ENCODE measurements around the gene TBK1.

The TBK1 gene

DNA sequence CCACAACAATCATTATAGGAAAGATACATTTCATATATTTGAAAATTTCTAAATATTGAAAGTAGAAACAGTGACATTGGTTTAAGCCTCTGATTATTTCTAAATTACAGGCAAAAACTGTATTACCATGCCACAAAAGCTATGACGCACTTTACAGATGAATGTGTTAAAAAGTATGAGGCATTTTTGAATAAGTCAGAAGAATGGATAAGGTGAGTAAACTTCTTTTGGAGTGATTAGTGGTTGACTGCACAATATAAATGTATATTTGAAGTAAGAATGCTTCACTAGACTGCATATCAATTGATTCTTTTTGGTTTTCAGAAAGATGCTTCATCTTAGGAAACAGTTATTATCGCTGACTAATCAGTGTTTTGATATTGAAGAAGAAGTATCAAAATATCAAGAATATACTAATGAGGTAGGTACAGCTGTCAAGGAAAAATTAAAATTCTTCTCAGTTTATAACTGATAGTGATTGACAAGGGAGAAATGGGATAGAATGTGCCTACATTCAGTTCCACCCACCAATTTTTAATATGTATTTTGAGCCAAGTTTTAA lies 45.0 kb downstream of the TBK1 start:
- no peak overlapping the region for H3K27ac ChIP-seq (ENCODE audit: low read depth, low read length, severe bottlenecking)
- H3K9me3 ChIP-seq (ENCODE audit: control insufficient read depth, low read length) = no peaks in the 10 kb centered on the region
- no peak overlapping the region for H3K4me3 ChIP-seq (ENCODE audit: extremely low read depth, insufficient read depth, low read length, poor library complexity, severe bottlenecking)
- no peaks in the 10 kb centered on the region for H3K4me1 ChIP-seq (ENCODE audit: control insufficient read depth, insufficient read depth, low read length, poor library complexity, severe bottlenecking)
- 100% methylated on average over 1 of the region's 2 CpGs; no CpG with 5 or more reads in 1 of the 2 experiments for WGBS, 2 experiments (ENCODE audit: insufficient coverage in 2 of 2)
- H3K36me3 ChIP-seq (ENCODE audit: control insufficient read depth, insufficient read depth, low read length) = peaks cover 62% of the 10 kb centered on the region

GRCh38 chr12:64497484-64497883 lies 45.6 kb downstream of the TBK1 start:
- Histone ChIP-seq H3K4me1 (ENCODE audit: control insufficient read depth, insufficient read depth, low read length, poor library complexity, severe bottlenecking) (no peaks in the 10 kb centered on the region), H3K9me3 (ENCODE audit: control insufficient read depth, low read length) (no peaks in the 10 kb centered on the region), H3K27ac (ENCODE audit: low read depth, low read length, severe bottlenecking) (no peak overlapping the region), H3K4me3 (ENCODE audit: extremely low read depth, insufficient read depth, low read length, poor library complexity, severe bottlenecking) (no peak overlapping the region), H3K36me3 (ENCODE audit: control insufficient read depth, insufficient read depth, low read length) (peaks cover 62% of the 10 kb centered on the region)
- WGBS, 2 experiments (ENCODE audit: insufficient coverage in 2 of 2) = no CpG with 5 or more reads among the region's 1 CpG

- H3K9me3 ChIP-seq (ENCODE audit: control insufficient read depth, low read length) = no peaks in the 10 kb centered on the region
- no peak overlapping the region for H3K4me3 ChIP-seq (ENCODE audit: extremely low read depth, insufficient read depth, low read length, poor library complexity, severe bottlenecking)
- WGBS, 2 experiments (ENCODE audit: insufficient coverage in 2 of 2) = no CpG with 5 or more reads among the region's 1 CpG
- no peaks in the 10 kb centered on the region for H3K4me1 ChIP-seq (ENCODE audit: control insufficient read depth, insufficient read depth, low read length, poor library complexity, severe bottlenecking)
- H3K36me3 ChIP-seq (ENCODE audit: control insufficient read depth, insufficient read depth, low read length) = peaks cover 62% of the 10 kb centered on the region
- H3K27ac ChIP-seq (ENCODE audit: low read depth, low read length, severe bottlenecking) = no peak overlapping the region
These were observed 46.0 kb downstream of the TBK1 start for GRCh38 chr12:64497903-64498302.

GRCh38 chr12:64500394-64500793 lies 48.5 kb downstream of the TBK1 start:
- 100% methylated on average over 1 of the region's 3 CpGs for WGBS, 2 experiments (ENCODE audit: insufficient coverage in 2 of 2)

DNA sequence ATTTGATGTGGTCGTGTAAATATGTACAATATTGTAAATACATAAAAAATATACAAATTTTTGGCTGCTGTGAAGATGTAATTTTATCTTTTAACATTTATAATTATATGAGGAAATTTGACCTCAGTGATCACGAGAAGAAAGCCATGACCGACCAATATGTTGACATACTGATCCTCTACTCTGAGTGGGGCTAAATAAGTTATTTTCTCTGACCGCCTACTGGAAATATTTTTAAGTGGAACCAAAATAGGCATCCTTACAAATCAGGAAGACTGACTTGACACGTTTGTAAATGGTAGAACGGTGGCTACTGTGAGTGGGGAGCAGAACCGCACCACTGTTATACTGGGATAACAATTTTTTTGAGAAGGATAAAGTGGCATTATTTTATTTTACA lies 49.6 kb downstream of the TBK1 start:
- no peaks in the 10 kb centered on the region for H3K9me3 ChIP-seq (ENCODE audit: control insufficient read depth, low read length)
- WGBS, 2 experiments (ENCODE audit: insufficient coverage in 2 of 2) = 97% methylated on average over 4 of the region's 7 CpGs; no CpG with 5 or more reads in 1 of the 2 experiments
- peaks cover 42% of the 10 kb centered on the region for H3K36me3 ChIP-seq (ENCODE audit: control insufficient read depth, insufficient read depth, low read length)
- H3K4me3 ChIP-seq (ENCODE audit: extremely low read depth, insufficient read depth, low read length, poor library complexity, severe bottlenecking) = no peak overlapping the region
- no peaks in the 10 kb centered on the region for H3K4me1 ChIP-seq (ENCODE audit: control insufficient read depth, insufficient read depth, low read length, poor library complexity, severe bottlenecking)
- H3K27ac ChIP-seq (ENCODE audit: low read depth, low read length, severe bottlenecking) = no peak overlapping the region

More at GRCh38 chr12:64500394-64500793, 48.5 kb downstream of the TBK1 start:
- no peak overlapping the region for H3K27ac ChIP-seq (ENCODE audit: low read depth, low read length, severe bottlenecking)
- no peaks in the 10 kb centered on the region for H3K9me3 ChIP-seq (ENCODE audit: control insufficient read depth, low read length)
- no peaks in the 10 kb centered on the region for H3K4me1 ChIP-seq (ENCODE audit: control insufficient read depth, insufficient read depth, low read length, poor library complexity, severe bottlenecking)
- no peak overlapping the region for H3K4me3 ChIP-seq (ENCODE audit: extremely low read depth, insufficient read depth, low read length, poor library complexity, severe bottlenecking)
- peaks cover 53% of the 10 kb centered on the region for H3K36me3 ChIP-seq (ENCODE audit: control insufficient read depth, insufficient read depth, low read length)

DNA sequence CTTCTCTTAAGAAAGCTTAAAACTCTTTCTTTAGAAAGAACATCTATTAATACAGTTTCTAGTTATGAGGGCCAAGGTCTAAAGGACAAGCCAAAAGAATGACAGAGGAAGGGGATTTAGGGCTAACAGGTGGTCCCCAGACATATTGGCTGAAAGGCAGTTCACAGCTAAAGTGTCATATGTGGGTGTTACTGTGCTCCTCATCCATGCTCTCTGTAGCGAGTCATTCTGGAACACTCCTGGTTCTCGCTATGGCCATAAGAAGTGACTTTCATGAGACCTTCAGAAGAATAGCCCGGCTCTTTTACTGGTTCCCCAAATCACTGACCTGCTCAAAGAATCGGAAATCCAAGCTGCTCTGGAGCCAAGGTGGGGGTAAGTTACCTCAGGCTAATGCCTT lies 55.0 kb downstream of the TBK1 start:
- Histone ChIP-seq H3K4me3 (ENCODE audit: extremely low read depth, insufficient read depth, low read length, poor library complexity, severe bottlenecking) (no peak overlapping the region), H3K36me3 (ENCODE audit: control insufficient read depth, insufficient read depth, low read length) (no peaks in the 10 kb centered on the region), H3K9me3 (ENCODE audit: control insufficient read depth, low read length) (no peaks in the 10 kb centered on the region), H3K27ac (ENCODE audit: low read depth, low read length, severe bottlenecking) (no peak overlapping the region), H3K4me1 (ENCODE audit: control insufficient read depth, insufficient read depth, low read length, poor library complexity, severe bottlenecking) (no peaks in the 10 kb centered on the region)
- 98 to 100% methylated on average over 3 to 4 of the region's 4 CpGs for WGBS, 2 experiments (ENCODE audit: insufficient coverage in 2 of 2)

DNA sequence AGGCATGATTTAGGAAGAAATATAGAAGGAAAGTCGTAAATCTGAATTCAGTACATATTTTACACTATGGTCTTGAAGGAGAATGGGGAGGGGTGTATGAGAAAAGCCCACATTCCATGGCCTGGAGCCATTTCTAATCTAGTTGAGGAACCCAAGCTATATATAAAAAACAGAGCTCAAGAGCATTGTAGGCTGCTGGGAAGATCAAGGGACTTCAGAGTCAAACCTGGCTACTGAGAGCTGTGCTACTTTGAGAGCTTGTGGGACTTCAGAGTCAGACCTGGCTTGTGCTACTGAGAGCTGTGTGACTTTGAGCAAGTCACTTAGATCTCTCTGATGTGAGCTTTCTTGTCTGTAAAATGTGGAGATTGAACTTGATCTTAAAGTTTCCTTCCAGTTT lies 58.7 kb downstream of the TBK1 start:
- H3K27ac ChIP-seq (ENCODE audit: low read depth, low read length, severe bottlenecking) = no peak overlapping the region
- H3K36me3 ChIP-seq (ENCODE audit: control insufficient read depth, insufficient read depth, low read length) = no peaks in the 10 kb centered on the region
- no peaks in the 10 kb centered on the region for H3K4me1 ChIP-seq (ENCODE audit: control insufficient read depth, insufficient read depth, low read length, poor library complexity, severe bottlenecking)
- no peak overlapping the region for H3K4me3 ChIP-seq (ENCODE audit: extremely low read depth, insufficient read depth, low read length, poor library complexity, severe bottlenecking)
- no peaks in the 10 kb centered on the region for H3K9me3 ChIP-seq (ENCODE audit: control insufficient read depth, low read length)
- WGBS, 2 experiments (ENCODE audit: insufficient coverage in 2 of 2) = no CpG with 5 or more reads among the region's 1 CpG

GRCh38 chr12:64518396-64518795 lies 66.5 kb downstream of the TBK1 start:
- Histone ChIP-seq H3K36me3 (ENCODE audit: control insufficient read depth, insufficient read depth, low read length) (no peaks in the 10 kb centered on the region), H3K9me3 (ENCODE audit: control insufficient read depth, low read length) (no peaks in the 10 kb centered on the region), H3K27ac (ENCODE audit: low read depth, low read length, severe bottlenecking) (no peak overlapping the region), H3K4me1 (ENCODE audit: control insufficient read depth, insufficient read depth, low read length, poor library complexity, severe bottlenecking) (peaks cover 6% of the 10 kb centered on the region), H3K4me3 (ENCODE audit: extremely low read depth, insufficient read depth, low read length, poor library complexity, severe bottlenecking) (no peak overlapping the region)
- 88% methylated on average over 2 of the region's 5 CpGs; no CpG with 5 or more reads in 1 of the 2 experiments for WGBS, 2 experiments (ENCODE audit: insufficient coverage in 2 of 2)

DNA sequence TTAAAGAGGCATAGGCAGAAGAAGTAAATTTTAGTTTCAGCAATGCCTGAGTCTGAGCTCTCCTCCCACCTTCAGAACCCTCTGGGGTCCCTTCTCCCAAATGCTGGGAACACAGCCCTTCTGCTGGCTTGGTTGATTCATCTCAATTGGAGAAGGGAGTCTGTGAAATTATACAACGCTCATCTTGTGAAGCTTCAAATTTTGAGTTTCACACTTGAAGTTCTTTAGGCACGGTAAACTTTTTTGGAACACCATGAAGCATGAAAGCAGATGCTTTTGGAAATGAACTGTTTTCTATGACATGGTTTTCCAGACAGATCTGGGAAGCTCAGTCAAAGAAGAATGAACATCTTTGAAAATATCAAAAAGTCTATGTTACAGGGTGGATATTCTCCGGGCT lies 69.9 kb downstream of the TBK1 start:
- 100% methylated on average over 2 of the region's 3 CpGs for WGBS, 2 experiments (ENCODE audit: insufficient coverage in 2 of 2)

DNA sequence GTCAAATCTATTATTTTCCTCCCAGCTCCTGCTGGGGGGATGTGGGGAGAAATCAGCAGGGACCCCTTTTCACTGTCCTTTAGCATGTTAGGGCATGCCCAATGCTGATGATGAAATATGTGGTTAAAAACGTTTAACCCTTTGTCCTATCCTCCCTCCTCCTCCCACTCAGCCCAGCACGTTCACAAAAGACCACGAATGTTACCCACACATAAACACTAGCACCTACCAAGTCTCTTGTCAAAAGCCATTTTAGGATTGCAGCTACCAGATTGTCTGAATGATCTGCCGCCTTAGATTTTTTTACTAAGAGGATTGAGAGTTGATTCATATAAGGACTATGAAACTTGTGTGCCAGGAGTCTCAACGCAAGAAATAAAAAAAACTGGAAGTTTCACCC lies 70.4 kb downstream of the TBK1 start:
- Histone ChIP-seq H3K4me1 (ENCODE audit: control insufficient read depth, insufficient read depth, low read length, poor library complexity, severe bottlenecking) (peaks cover 6% of the 10 kb centered on the region), H3K9me3 (ENCODE audit: control insufficient read depth, low read length) (no peaks in the 10 kb centered on the region), H3K27ac (ENCODE audit: low read depth, low read length, severe bottlenecking) (no peak overlapping the region), H3K36me3 (ENCODE audit: control insufficient read depth, insufficient read depth, low read length) (no peaks in the 10 kb centered on the region), H3K4me3 (ENCODE audit: extremely low read depth, insufficient read depth, low read length, poor library complexity, severe bottlenecking) (no peak overlapping the region)
- 29 to 60% methylated on average over 1 to 2 of the region's 5 CpGs for WGBS, 2 experiments (ENCODE audit: insufficient coverage in 2 of 2)

More for the DNA sequence above, 69.9 kb downstream of the TBK1 start:
- no peak overlapping the region for H3K4me3 ChIP-seq (ENCODE audit: extremely low read depth, insufficient read depth, low read length, poor library complexity, severe bottlenecking)
- H3K27ac ChIP-seq (ENCODE audit: low read depth, low read length, severe bottlenecking) = no peak overlapping the region
- no peaks in the 10 kb centered on the region for H3K36me3 ChIP-seq (ENCODE audit: control insufficient read depth, insufficient read depth, low read length)
- H3K4me1 ChIP-seq (ENCODE audit: control insufficient read depth, insufficient read depth, low read length, poor library complexity, severe bottlenecking) = peaks cover 6% of the 10 kb centered on the region
- H3K9me3 ChIP-seq (ENCODE audit: control insufficient read depth, low read length) = no peaks in the 10 kb centered on the region

GRCh38 chr12:64522807-64523206 lies 70.9 kb downstream of the TBK1 start:
- H3K27ac ChIP-seq (ENCODE audit: low read depth, low read length, severe bottlenecking) = no peak overlapping the region
- no peaks in the 10 kb centered on the region for H3K9me3 ChIP-seq (ENCODE audit: control insufficient read depth, low read length)
- no peak overlapping the region for H3K4me3 ChIP-seq (ENCODE audit: extremely low read depth, insufficient read depth, low read length, poor library complexity, severe bottlenecking)
- peaks cover 6% of the 10 kb centered on the region for H3K4me1 ChIP-seq (ENCODE audit: control insufficient read depth, insufficient read depth, low read length, poor library complexity, severe bottlenecking)
- no peaks in the 10 kb centered on the region for H3K36me3 ChIP-seq (ENCODE audit: control insufficient read depth, insufficient read depth, low read length)
- WGBS, 2 experiments (ENCODE audit: insufficient coverage in 2 of 2) = 81 to 100% methylated on average over 2 to 3 of the region's 4 CpGs
